ENCODE results near the gene PRSS33. TPM values are rescaled to one million over a fixed set of nuclear protein-coding genes. Genes with fewer than 3 reads are reported as not detected.

PRSS33 gene
- total RNA-seq, 4 donors from 2014 or later = not detected

DNA sequence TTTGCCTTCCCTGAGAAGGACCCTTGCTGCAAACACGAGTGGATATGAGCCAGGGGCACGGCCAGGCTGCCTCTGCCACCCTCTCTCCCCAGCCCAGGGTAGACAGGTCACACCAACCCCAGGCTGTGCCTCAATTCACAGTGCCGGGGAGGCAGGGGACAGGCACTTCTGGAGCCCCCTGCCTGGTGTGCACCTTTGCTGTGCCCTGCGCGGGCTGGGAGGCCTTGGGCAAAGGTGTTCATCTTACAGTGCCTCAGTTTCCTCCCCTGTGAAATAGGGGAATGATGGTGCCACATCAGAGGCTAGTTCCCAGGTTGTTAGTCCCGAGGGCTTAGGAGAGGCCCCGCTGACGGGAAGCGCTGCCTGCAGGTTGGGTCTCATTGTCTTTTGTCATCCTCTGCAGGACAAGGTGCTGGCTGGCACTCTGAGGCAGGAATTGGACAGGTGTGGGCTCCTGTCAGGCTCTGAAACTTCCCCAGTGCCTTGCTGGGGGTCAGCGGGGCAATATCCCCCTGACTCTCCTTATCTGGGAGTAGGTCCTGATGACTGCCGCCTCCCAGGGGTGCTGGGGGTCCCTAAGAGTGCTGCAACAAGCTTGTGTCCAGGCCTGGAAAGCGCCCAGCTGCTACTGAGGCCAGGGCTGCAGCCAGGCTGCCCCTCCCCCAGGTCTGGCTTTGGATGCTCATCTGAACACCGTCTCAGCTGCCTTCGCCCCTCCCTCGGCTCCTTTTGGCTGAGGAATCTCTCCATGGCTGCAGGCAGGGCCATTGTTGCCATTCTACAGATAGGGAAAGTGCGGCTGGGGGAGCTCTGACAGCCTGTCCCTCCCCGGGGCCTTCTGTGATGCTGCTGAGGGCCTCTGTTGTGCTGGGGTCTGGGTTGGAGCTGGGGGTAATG lies 32.8 kb upstream of the PRSS33 start:
- WGBS, 2 donors (ENCODE audit: low coverage in 1 of 2) = 20 to 73% methylated on average over 1 to 16 of the region's 17 CpGs
- DNase-seq = peak; percentile 6
- Histone ChIP-seq H3K4me3 (no peak overlapping the region), H3K9me3 (no peaks in the 10 kb centered on the region), H3K36me3 (no peaks in the 10 kb centered on the region), H3K27me3 (peaks cover 10% of the 10 kb centered on the region), H3K4me1 (peaks cover 0 to 3% (median 0%) of the 10 kb centered on the region in 4 donors), H3K27ac (no peak overlapping the region)
- intact Hi-C loops (cut with DNase I; ENCODE audit: low total_unique reads) = loop anchor here (5.0 kb wide), 1 partner anchor 1522 kb away; no protein-coding TSS in a partner anchor
- TF ChIP-seq, protein P1, sequence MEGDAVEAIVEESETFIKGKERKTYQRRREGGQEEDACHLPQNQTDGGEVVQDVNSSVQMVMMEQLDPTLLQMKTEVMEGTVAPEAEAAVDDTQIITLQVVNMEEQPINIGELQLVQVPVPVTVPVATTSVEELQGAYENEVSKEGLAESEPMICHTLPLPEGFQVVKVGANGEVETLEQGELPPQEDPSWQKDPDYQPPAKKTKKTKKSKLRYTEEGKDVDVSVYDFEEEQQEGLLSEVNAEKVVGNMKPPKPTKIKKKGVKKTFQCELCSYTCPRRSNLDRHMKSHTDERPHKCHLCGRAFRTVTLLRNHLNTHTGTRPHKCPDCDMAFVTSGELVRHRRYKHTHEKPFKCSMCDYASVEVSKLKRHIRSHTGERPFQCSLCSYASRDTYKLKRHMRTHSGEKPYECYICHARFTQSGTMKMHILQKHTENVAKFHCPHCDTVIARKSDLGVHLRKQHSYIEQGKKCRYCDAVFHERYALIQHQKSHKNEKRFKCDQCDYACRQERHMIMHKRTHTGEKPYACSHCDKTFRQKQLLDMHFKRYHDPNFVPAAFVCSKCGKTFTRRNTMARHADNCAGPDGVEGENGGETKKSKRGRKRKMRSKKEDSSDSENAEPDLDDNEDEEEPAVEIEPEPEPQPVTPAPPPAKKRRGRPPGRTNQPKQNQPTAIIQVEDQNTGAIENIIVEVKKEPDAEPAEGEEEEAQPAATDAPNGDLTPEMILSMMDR (IDR thresholded peaks at IDR 0.05) = no peak
- no peak for TF ChIP-seq POLR2A (IDR thresholded peaks at IDR 0.05)
- no peak for TF ChIP-seq EP300 (IDR thresholded peaks at IDR 0.05; ENCODE audit: low read depth)
- TF ChIP-seq POLR2AphosphoS5 (IDR thresholded peaks at IDR 0.05) = no peak
- in situ Hi-C loops (cut with MboI; ENCODE audit: low pct_ligation_motif_present in 1 of 4, low pct_unique_long_range_greater_than_20kb in 1 of 4, low sequenced_read_pairs in 3 of 4) = no loop called here

DNA sequence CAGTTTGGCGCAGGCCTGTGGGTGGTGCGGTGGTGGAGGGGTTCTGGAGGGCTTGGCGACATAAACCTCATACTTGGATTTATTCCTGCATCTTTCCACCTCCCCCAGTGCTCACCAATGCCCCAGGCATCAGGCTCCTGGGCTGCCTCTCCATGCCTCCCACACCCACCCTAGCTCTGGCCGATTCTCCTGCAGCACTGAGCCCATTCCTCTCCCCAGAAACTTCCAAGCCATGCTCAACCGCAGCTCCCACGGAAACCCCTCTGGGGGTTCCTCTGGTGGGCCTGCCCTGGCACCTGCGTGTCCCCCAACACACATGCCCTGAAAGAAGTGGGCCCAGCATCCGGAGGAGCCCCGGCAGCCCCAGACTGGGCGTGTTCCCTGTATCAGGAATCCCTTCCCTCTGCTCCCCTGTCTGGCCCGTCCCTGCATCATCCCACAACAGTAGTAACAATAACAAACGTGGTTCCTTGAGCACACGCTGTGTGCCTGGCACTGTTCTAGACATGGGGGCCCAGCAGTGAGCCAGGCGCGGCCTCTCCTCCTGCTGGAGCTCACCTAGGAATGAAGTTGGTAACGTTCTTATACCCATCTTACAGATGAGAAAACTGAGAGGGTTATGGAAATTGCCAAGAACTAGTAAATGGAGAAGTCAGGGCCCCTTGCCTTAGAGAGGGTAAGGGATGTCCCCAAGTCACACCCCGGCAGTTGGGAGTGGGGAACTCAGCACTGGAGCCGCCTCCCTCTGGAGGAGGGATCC lies 32.0 kb upstream of the PRSS33 start:
- in situ Hi-C loops (cut with MboI; ENCODE audit: low pct_ligation_motif_present in 1 of 4, low pct_unique_long_range_greater_than_20kb in 1 of 4, low sequenced_read_pairs in 3 of 4) = no loop called here
- WGBS, 2 donors (ENCODE audit: low coverage in 1 of 2) = 89 to 96% methylated on average over 5 to 18 of the region's 18 CpGs

DNA sequence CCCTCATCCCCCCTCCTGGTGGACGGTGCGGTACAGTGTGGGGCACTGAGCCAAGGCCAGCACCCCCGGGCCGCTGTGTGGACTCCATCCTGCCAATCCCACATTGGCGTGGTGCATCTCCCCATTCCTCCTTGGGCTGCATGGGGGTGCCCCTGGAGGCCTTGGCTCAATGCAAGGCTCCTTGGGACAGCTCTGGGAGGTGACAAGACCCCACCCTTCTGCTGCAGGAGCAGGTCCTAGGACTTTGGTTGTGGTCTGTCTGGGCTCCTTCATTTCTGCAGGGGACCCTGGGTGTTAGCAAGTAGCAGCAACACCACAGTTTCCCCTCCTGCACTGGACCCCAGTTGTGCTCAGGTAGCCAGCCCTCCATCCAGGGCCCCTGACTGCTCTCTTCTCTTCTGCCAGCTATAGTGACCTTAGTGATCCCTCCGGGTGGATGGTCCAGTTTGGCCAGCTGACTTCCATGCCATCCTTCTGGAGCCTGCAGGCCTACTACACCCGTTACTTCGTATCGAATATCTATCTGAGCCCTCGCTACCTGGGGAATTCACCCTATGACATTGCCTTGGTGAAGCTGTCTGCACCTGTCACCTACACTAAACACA lies 31.0 kb upstream of the PRSS33 start:
- Histone ChIP-seq H3K27ac (no peak overlapping the region), H3K27me3 (peaks cover 11% of the 10 kb centered on the region), H3K4me1 (peaks cover 0 to 4% (median 0%) of the 10 kb centered on the region in 4 donors), H3K4me3 (no peak overlapping the region), H3K36me3 (no peaks in the 10 kb centered on the region), H3K9me3 (no peaks in the 10 kb centered on the region)
- WGBS, 2 donors (ENCODE audit: low coverage in 1 of 2) = 85 to 100% methylated on average over 2 to 10 of the region's 10 CpGs
- intact Hi-C loops (cut with DNase I; ENCODE audit: low total_unique reads) (no loop called here), in situ Hi-C loops (cut with MboI; ENCODE audit: low pct_ligation_motif_present in 1 of 4, low pct_unique_long_range_greater_than_20kb in 1 of 4, low sequenced_read_pairs in 3 of 4) (no loop called here)
- DNase-seq = peak; percentile 5
- TF ChIP-seq EP300 (IDR thresholded peaks at IDR 0.05; ENCODE audit: low read depth) (no peak), POLR2AphosphoS5 (IDR thresholded peaks at IDR 0.05) (no peak), POLR2A (IDR thresholded peaks at IDR 0.05) (no peak)
- TF ChIP-seq, protein P1 (IDR thresholded peaks at IDR 0.05) = no peak

More for the DNA sequence above, 32.0 kb upstream of the PRSS33 start:
- TF ChIP-seq POLR2A (IDR thresholded peaks at IDR 0.05) = no peak
- no peak for TF ChIP-seq POLR2AphosphoS5 (IDR thresholded peaks at IDR 0.05)
- no peak for TF ChIP-seq EP300 (IDR thresholded peaks at IDR 0.05; ENCODE audit: low read depth)
- TF ChIP-seq, protein P1 (IDR thresholded peaks at IDR 0.05) = no peak
- Histone ChIP-seq H3K36me3 (no peaks in the 10 kb centered on the region), H3K4me1 (peaks cover 0 to 4% (median 0%) of the 10 kb centered on the region in 4 donors), H3K9me3 (no peaks in the 10 kb centered on the region), H3K27me3 (peaks cover 11% of the 10 kb centered on the region), H3K4me3 (no peak overlapping the region), H3K27ac (no peak overlapping the region)
- peak; percentile 3 for DNase-seq
- intact Hi-C loops (cut with DNase I; ENCODE audit: low total_unique reads) = no loop called here
